Osteocyte (in vitro differentiated cells): ENCODE data around the gene ORM1. TPM values are rescaled to one million over a fixed set of nuclear protein-coding genes. Genes with fewer than 3 reads are reported as not detected.

Experiments
- DNase-seq: peaks from one replicate; pipeline ENCODE4 v3.0.0; 2021; ENCODE audit warnings: mixed read lengths; ENCODE audit not compliant: unreplicated experiment; ENCODE audit errors: extremely low spot score
- H3K27ac Mint-ChIP-seq: one replicate; pipeline ENCODE4 v1.8.0; 2021; ENCODE audit warnings: mild to moderate bottlenecking, mixed read lengths; ENCODE audit not compliant: unreplicated experiment
- H3K27me3 Mint-ChIP-seq: one replicate; pipeline ENCODE4 v1.8.0; 2021; ENCODE audit warnings: mixed read lengths; ENCODE audit not compliant: unreplicated experiment
- H3K36me3 Mint-ChIP-seq: one replicate; pipeline ENCODE4 v1.8.0; 2021; ENCODE audit warnings: mixed read lengths; ENCODE audit not compliant: unreplicated experiment
- H3K4me1 Mint-ChIP-seq: one replicate; pipeline ENCODE4 v1.8.0; 2021; ENCODE audit warnings: mixed read lengths; ENCODE audit not compliant: unreplicated experiment
- H3K4me3 Mint-ChIP-seq: one replicate; pipeline ENCODE4 v1.8.0; 2021; ENCODE audit warnings: mild to moderate bottlenecking, moderate library complexity, mixed read lengths; ENCODE audit not compliant: unreplicated experiment
- H3K9me3 Mint-ChIP-seq: one replicate; pipeline ENCODE4 v1.8.0; 2021; ENCODE audit warnings: mixed read lengths; ENCODE audit not compliant: unreplicated experiment
- total RNA-seq: library from RNA; stranded (reverse); gene quantifications from 2 replicates; pipeline ENCODE4 v1.2.1, GENCODE V29; 2021
- TF ChIP-seq, protein P1 (sequence below): fragments of 200-600 bp; sonication (generic); IDR thresholded peaks from 2 replicates; pipeline ENCODE4 v1.5.0; 2021; ENCODE audit warnings: antibody characterized with exemption, mild to moderate bottlenecking, moderate library complexity

ORM1 gene
- total RNA-seq, 1 donor from 2014 or later, result not detected

DNA sequence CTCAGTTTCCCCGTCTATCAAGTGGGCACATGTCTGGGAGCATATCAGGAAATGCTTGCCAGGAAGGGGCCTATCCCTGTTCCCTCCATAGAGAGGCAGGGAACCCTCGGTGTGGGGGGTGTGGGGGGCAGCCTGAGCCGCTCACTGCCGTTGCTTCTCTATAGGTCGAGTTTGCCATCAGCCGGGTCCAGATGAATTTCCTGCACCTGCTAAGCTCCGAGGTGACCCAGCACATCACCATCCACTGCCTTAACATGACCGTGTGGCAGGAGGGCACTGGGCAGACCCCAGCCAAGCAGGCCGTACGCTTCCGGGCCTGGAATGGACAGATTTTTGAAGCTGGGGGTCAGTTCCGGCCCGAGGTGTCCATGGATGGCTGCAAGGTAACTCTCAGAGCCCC is 13.8 kb upstream of the ORM1 start:
- Mint-ChIP-seq H3K27ac (no peak overlapping the region), H3K36me3 (peaks cover 19% of the 10 kb centered on the region), H3K4me1 (no peaks in the 10 kb centered on the region), H3K9me3 (no peaks in the 10 kb centered on the region), H3K4me3 (no peak overlapping the region), H3K27me3 (no peaks in the 10 kb centered on the region)
- DNase-seq, result peak; percentile 73
- TF ChIP-seq, protein P1, sequence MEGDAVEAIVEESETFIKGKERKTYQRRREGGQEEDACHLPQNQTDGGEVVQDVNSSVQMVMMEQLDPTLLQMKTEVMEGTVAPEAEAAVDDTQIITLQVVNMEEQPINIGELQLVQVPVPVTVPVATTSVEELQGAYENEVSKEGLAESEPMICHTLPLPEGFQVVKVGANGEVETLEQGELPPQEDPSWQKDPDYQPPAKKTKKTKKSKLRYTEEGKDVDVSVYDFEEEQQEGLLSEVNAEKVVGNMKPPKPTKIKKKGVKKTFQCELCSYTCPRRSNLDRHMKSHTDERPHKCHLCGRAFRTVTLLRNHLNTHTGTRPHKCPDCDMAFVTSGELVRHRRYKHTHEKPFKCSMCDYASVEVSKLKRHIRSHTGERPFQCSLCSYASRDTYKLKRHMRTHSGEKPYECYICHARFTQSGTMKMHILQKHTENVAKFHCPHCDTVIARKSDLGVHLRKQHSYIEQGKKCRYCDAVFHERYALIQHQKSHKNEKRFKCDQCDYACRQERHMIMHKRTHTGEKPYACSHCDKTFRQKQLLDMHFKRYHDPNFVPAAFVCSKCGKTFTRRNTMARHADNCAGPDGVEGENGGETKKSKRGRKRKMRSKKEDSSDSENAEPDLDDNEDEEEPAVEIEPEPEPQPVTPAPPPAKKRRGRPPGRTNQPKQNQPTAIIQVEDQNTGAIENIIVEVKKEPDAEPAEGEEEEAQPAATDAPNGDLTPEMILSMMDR, result no peak

DNA sequence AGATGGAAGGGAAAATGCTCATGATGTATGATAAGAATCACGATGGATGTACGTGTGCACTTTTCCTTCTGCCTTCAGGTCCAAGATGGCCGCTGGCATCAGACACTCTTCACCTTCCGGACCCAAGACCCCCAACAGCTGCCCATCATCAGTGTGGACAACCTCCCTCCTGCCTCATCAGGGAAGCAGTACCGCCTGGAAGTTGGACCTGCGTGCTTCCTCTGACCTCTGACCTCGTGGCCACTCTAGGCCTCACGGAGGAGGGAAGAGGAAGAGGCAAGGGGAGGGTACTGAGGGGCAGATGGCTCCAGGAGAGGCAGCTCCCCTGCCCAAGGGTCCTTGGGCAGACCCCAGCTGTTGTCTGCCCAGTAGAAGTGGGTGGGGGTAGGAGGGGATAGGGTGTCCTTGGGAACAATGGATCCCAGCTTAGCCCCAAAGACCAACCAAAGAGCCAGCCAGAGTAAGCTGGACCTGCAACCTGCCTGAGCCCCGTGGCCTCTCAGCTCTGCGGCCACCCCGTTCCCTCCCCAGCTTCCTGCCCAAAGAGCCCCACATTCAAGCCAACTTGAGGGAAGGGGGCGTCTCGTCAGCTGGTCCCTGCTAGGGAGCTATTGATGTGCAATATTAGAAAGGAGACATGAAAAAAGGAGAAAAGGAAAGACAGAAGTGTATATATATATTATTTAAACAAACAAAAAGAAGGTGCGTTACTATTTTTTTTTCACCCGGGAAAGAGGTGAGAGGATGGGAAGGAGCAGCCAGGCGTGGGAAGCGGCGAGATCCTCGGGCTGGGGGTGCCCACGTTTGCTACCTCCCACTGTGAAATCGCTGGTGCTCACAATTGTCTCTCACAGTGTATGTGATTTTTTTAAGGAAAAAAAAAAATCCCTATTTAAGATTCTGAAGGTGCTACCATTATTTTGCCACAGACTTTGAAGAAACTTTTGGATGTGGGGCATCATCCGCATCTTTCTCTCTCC is 12.1 kb upstream of the ORM1 start:
- Mint-ChIP-seq H3K9me3 (no peaks in the 10 kb centered on the region), H3K27ac (no peak overlapping the region), H3K4me3 (no peak overlapping the region), H3K36me3 (peaks cover 17% of the 10 kb centered on the region), H3K27me3 (no peaks in the 10 kb centered on the region), H3K4me1 (no peaks in the 10 kb centered on the region)
- peak; percentile 75 for DNase-seq
- TF ChIP-seq, protein P1, result no peak

DNA sequence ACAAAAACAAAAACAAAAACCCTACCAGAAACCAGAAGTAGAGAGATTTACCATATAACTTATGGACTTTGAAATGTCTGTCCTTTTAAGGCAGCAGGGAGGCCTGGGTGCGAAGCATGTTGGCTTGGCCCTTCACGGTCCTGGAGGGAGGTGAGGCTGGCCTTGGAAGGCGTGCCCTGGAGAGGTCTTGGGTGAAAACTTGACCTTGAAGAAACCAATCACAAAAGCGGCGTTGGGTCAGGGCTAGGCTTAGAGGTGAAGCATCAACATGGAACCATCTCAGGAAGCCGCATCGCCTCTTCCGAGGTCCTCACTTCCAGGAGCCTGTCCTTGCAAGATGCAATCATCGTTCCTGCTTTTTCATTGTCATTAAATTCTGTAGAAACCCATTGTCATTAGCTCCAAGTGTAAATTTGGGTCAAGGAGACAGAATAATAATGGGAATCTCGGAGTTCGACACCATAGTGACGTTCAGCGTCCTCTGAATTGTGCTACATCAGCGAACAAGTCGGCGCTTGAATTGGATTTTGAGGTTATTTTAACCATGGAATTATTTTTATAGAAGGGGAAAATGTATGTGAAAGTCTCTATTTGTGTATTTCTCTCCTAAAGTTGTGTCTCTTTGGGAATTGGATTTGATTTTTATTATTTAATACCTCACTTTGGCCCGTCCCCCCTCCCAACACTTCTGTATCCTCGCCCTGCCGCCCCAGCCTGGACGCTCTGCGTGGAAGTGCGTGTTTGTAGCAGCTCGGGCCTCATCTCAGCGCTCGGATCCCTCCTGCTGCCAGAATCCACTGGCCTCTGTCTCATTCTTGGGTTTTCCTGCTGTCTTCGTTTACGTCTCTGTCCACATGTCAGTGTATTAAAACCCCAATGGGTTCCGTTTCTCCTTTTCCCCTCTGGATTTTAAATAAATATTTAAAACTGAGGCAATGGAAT is 11.1 kb upstream of the ORM1 start:
- TF ChIP-seq, protein P1, result no peak
- Mint-ChIP-seq H3K4me3 (no peak overlapping the region), H3K36me3 (peaks cover 17% of the 10 kb centered on the region), H3K9me3 (no peaks in the 10 kb centered on the region), H3K27ac (no peak overlapping the region), H3K27me3 (no peaks in the 10 kb centered on the region), H3K4me1 (no peaks in the 10 kb centered on the region)
- DNase-seq, result peak; percentile 65

DNA sequence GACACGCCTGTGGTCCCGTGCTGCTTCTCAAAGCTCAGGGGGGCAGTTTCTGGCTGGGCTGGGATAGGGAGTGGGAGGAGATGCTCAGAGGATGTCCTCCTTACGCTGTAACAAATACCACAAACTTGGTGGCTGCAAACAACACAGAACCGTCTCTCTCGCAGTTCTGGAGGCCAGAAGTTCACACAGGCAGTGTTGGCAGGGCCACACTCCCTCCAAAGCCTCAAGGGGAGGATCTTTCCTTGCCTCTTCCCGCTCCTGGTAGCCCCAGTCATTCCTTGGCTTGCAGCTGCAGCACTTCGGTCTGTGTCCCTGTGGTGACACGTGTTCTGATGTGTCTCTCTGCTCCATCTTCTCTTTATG is 10.4 kb upstream of the ORM1 start:
- no peaks in the 10 kb centered on the region for H3K9me3 Mint-ChIP-seq
- peaks cover 17% of the 10 kb centered on the region for H3K36me3 Mint-ChIP-seq
- H3K4me3 Mint-ChIP-seq, result no peak overlapping the region
- H3K27ac Mint-ChIP-seq, result no peak overlapping the region
- TF ChIP-seq, protein P1, result no peak
- no peaks in the 10 kb centered on the region for H3K4me1 Mint-ChIP-seq
- H3K27me3 Mint-ChIP-seq, result no peaks in the 10 kb centered on the region
- peak; percentile 56 for DNase-seq
